Endothelial cell of umbilical vein (primary cell): ENCODE results near the gene REG1A. TPM values are rescaled to one million over a fixed set of nuclear protein-coding genes. Genes with fewer than 3 reads are reported as not detected.

Source experiments
- BruUV-seq: library from RNA; stranded (reverse); fragments of 400-500 nt; replicated peaks from 2 replicates; lab custom pipeline; 2021; lab: Mats Ljungman, UMichigan
- CTCF ChIA-PET: fragments of 300-600, 350-600 bp; sonication (Branson Sonifier 250); formaldehyde crosslinking; loops from one replicate; lab custom pipeline; 2021; ENCODE audit warnings: antibody characterized with exemption, inconsistent platforms; lab: Charles Lee
- POLR2A ChIA-PET: fragments of 300-600, 350-600 bp; sonication (Branson Sonifier 250); formaldehyde crosslinking; loops from one replicate; lab custom pipeline; 2021; ENCODE audit warnings: antibody characterized with exemption, inconsistent platforms; lab: Charles Lee
- DNase-seq: peaks from one replicate; pipeline ENCODE4 v3.0.0-alpha.2; 2011; ENCODE audit warnings: low read depth, low spot score
- FAIRE-seq: peaks from 2 replicates; lab custom pipeline; 2011; peaks lifted over from hg19 to GRCh38; lab: Jason Lieb, UNC
- H2AFZ ChIP-seq: 2 replicates; pipeline ENCODE4 v1.6.0; 2012; ENCODE audit warnings: low read depth, low read length, control low read depth, inconsistent platforms
- H3K27ac ChIP-seq: 2 replicates; pipeline ENCODE4 v1.5.1; 2011; ENCODE audit warnings: low read depth, mild to moderate bottlenecking, control low read depth, low read length, moderate library complexity; ENCODE audit not compliant: insufficient read depth
- H3K27me3 ChIP-seq, 2 experiments: 2 replicates each; pipeline versions ENCODE4 v1.6.0 to v1.6.1; 2011; ENCODE audit warnings: low read length in 2 of 2, mixed read lengths in 1 of 2; ENCODE audit not compliant: control insufficient read depth in 2 of 2, insufficient read depth in 2 of 2
- H3K36me3 ChIP-seq, 2 experiments: 2 replicates in 1 of 2; 3 replicates in 1 of 2; pipeline ENCODE4 v1.5.1; 2011; ENCODE audit warnings: low read length in 2 of 2, mild to moderate bottlenecking in 1 of 2, moderate library complexity in 1 of 2; ENCODE audit not compliant: control insufficient read depth in 2 of 2, insufficient read depth in 2 of 2; ENCODE audit errors: extremely low read depth in 1 of 2
- H3K4me1 ChIP-seq: 3 replicates; pipeline ENCODE4 v1.5.1; 2011; ENCODE audit warnings: mild to moderate bottlenecking, low read length; ENCODE audit not compliant: control insufficient read depth, insufficient read depth; ENCODE audit errors: extremely low read depth
- H3K4me2 ChIP-seq: 2 replicates; pipeline ENCODE4 v1.6.1; 2011; ENCODE audit warnings: low read length, control low read depth, mixed read lengths; ENCODE audit not compliant: insufficient read depth
- H3K4me3 ChIP-seq, 3 experiments: fragments of 200-600 bp in 1 of 3; sonication (generic), shearing (Covaris generic) in 1 of 3; replicated peaks in 1 of 3; 2 replicates each; pipeline ENCODE4 v1.5.1; 2011 to 2016; ENCODE audit warnings: control low read depth in 3 of 3, low read length in 3 of 3, mild to moderate bottlenecking in 2 of 3, inconsistent platforms in 1 of 3, low read depth in 1 of 3, moderate library complexity in 1 of 3; ENCODE audit not compliant: insufficient read depth in 1 of 3
- H3K79me2 ChIP-seq: 2 replicates; pipeline ENCODE4 v1.6.0; 2012; ENCODE audit warnings: low read length, inconsistent platforms; ENCODE audit not compliant: control insufficient read depth, insufficient read depth
- H3K9ac ChIP-seq: replicated peaks from 2 replicates; pipeline ENCODE3; 2011; ENCODE audit warnings: low read length, control low read depth; ENCODE audit not compliant: insufficient read depth; ENCODE audit errors: extremely low read depth
- H3K9me1 ChIP-seq: replicated peaks from 3 replicates; pipeline ENCODE4 v1.6.0; 2011; ENCODE audit warnings: mild to moderate bottlenecking, low read length; ENCODE audit not compliant: control insufficient read depth, insufficient read depth; ENCODE audit errors: extremely low read depth
- H3K9me3 ChIP-seq: replicated peaks from 2 replicates; pipeline ENCODE4 v1.5.1; 2012; ENCODE audit warnings: low read length, inconsistent platforms; ENCODE audit not compliant: control insufficient read depth, insufficient read depth
- H4K20me1 ChIP-seq: replicated peaks from 2 replicates; pipeline ENCODE3; 2011; ENCODE audit warnings: mild to moderate bottlenecking, low read length; ENCODE audit not compliant: control insufficient read depth, insufficient read depth; ENCODE audit errors: extremely low read depth
- EZH2 ChIP-seq: IDR thresholded peaks from 2 replicates; pipeline ENCODE4 v1.6.1; 2012; ENCODE audit warnings: borderline replicate concordance, low read depth, mild to moderate bottlenecking, moderate library complexity, low read length, inconsistent platforms; ENCODE audit not compliant: severe bottlenecking
- FOS ChIP-seq: IDR thresholded peaks from 2 replicates; pipeline ENCODE4 v1.6.1; 2011; ENCODE audit warnings: mild to moderate bottlenecking, low read length, moderate library complexity, borderline replicate concordance; ENCODE audit not compliant: insufficient read depth
- GATA2 ChIP-seq: IDR thresholded peaks from 2 replicates; pipeline ENCODE4 v1.7.0; 2011; ENCODE audit warnings: low read depth, mild to moderate bottlenecking, moderate library complexity, mixed read lengths, low read length; ENCODE audit not compliant: insufficient read length, insufficient read depth
- JUN ChIP-seq: IDR thresholded peaks from 2 replicates; pipeline ENCODE4 v1.6.1; 2011; ENCODE audit warnings: borderline replicate concordance, low read depth; ENCODE audit not compliant: insufficient read length, insufficient read depth
- MAX ChIP-seq: IDR thresholded peaks from 2 replicates; pipeline ENCODE4 v1.6.1; 2011; ENCODE audit not compliant: insufficient read depth, insufficient read length
- MYC ChIP-seq: IDR thresholded peaks from one replicate; pipeline ENCODE4 v1.6.1; 2011; ENCODE audit warnings: mild to moderate bottlenecking, low read depth, low read length
- POLR2A ChIP-seq: IDR thresholded peaks from 2 replicates; pipeline ENCODE4 v1.6.1; 2012; ENCODE audit warnings: low read depth, mild to moderate bottlenecking, control low read depth, low read length
- POLR2AphosphoS5 ChIP-seq: IDR thresholded peaks from 2 replicates; pipeline ENCODE4 v1.6.1; 2012; ENCODE audit warnings: low read depth, mild to moderate bottlenecking, control low read depth, low read length, moderate library complexity; ENCODE audit not compliant: insufficient read depth
- dilution Hi-C: fragments of 300-500 bp; cut with MboI; formaldehyde crosslinking; loops from one replicate; pipeline ENCODE4 v1.15.0; 2019; ENCODE audit warnings: low sequenced_read_pairs; ENCODE audit not compliant: extremely low pct_ligation_motif_present
- intact Hi-C: fragments of 100-400 bp; cut with micrococcal nuclease; formaldehyde crosslinking; loops from one replicate; pipeline ENCODE4 v1.10.0; 2022
- polyA plus RNA-seq, 4 experiments: library from polyadenylated mRNA; depleted of rRNA in 3 of 4; stranded (reverse) in 3 of 4; unstranded in 1 of 4; fragments of >200 nt; gene quantifications; 2 replicates each; pipeline versions ENCODE4 v1.2.1 to v1.2.3, GENCODE V29; 2011 to 2012; ENCODE audit warnings: missing spikeins in 1 of 4
- total RNA-seq: library from RNA; stranded (reverse); gene quantifications from 2 replicates; pipeline ENCODE4 v1.2.3, GENCODE V29; 2021
- TF ChIP-seq, protein P1 (sequence below), 2 donors: IDR thresholded peaks; 1 replicate in 1 of 2; 2 replicates in 1 of 2; pipeline ENCODE4 v1.5.1; 2011; ENCODE audit warnings: low read length in 2 of 2, mild to moderate bottlenecking in 2 of 2, moderate library complexity in 2 of 2, control low read depth in 1 of 2, inconsistent platforms in 1 of 2, low read depth in 1 of 2; ENCODE audit not compliant: insufficient read depth in 1 of 2; ENCODE audit errors: extremely low read depth in 1 of 2

Gene REG1A
- total and polyA plus RNA-seq, 2 donors (not counting 3 experiments of a cell fraction or from before 2014, with no cell fraction given), result not detected

DNA sequence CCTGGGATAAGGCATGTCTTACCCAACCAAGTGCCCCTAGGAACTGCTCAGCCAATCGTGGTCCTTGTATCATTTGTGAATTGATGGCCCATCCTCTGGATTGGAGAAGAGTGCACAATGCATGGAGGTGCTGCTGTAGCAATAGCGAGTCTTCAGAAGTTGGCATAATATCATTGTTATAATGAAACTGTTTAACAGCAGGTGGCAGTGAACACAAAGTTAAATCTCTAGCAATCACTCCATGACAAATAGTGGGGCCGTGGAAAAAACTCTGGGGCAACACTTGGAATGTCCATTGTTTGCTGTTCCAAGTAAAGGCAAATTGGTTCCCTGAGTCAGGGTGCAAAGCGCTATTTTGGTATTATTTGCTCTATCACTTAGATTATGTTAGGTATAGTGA lies 11.4 kb downstream of the REG1A start:
- Histone ChIP-seq H3K4me1 (no peaks in the 10 kb centered on the region), H3K79me2 (no peaks in the 10 kb centered on the region), H3K4me2 (no peak overlapping the region), H3K4me3 (no peak overlapping the region), H3K27ac (no peak overlapping the region), H3K27me3 (no peaks in the 10 kb centered on the region), H3K9ac (no peak overlapping the region), H3K9me3 (peaks cover 8% of the 10 kb centered on the region), H4K20me1 (no peaks in the 10 kb centered on the region), H3K9me1 (no peaks in the 10 kb centered on the region), H3K36me3 (no peaks in the 10 kb centered on the region), H2AFZ (no peak overlapping the region)
- intact Hi-C loops (no loop called here), dilution Hi-C loops (no loop called here)
- POLR2A ChIA-PET, result no interaction called here
- DNase-seq (no peak), FAIRE-seq (no peak)
- TF ChIP-seq EZH2 (no peak), FOS (no peak), MYC (no peak), GATA2 (no peak), MAX (no peak), POLR2AphosphoS5 (no peak), JUN (no peak), POLR2A (no peak)
- TF ChIP-seq, protein P1, sequence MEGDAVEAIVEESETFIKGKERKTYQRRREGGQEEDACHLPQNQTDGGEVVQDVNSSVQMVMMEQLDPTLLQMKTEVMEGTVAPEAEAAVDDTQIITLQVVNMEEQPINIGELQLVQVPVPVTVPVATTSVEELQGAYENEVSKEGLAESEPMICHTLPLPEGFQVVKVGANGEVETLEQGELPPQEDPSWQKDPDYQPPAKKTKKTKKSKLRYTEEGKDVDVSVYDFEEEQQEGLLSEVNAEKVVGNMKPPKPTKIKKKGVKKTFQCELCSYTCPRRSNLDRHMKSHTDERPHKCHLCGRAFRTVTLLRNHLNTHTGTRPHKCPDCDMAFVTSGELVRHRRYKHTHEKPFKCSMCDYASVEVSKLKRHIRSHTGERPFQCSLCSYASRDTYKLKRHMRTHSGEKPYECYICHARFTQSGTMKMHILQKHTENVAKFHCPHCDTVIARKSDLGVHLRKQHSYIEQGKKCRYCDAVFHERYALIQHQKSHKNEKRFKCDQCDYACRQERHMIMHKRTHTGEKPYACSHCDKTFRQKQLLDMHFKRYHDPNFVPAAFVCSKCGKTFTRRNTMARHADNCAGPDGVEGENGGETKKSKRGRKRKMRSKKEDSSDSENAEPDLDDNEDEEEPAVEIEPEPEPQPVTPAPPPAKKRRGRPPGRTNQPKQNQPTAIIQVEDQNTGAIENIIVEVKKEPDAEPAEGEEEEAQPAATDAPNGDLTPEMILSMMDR (IDR thresholded peaks at IDR 0.05; ENCODE audit: extremely low read depth in 1 of 2, insufficient read depth in 1 of 2, low read depth in 1 of 2, low read length in 2 of 2), result no peak
- BruUV-seq, result no TSS peak
- CTCF ChIA-PET, result no interaction called here
